ENCODE data around the gene AKAP13.

The AKAP13 gene

DNA sequence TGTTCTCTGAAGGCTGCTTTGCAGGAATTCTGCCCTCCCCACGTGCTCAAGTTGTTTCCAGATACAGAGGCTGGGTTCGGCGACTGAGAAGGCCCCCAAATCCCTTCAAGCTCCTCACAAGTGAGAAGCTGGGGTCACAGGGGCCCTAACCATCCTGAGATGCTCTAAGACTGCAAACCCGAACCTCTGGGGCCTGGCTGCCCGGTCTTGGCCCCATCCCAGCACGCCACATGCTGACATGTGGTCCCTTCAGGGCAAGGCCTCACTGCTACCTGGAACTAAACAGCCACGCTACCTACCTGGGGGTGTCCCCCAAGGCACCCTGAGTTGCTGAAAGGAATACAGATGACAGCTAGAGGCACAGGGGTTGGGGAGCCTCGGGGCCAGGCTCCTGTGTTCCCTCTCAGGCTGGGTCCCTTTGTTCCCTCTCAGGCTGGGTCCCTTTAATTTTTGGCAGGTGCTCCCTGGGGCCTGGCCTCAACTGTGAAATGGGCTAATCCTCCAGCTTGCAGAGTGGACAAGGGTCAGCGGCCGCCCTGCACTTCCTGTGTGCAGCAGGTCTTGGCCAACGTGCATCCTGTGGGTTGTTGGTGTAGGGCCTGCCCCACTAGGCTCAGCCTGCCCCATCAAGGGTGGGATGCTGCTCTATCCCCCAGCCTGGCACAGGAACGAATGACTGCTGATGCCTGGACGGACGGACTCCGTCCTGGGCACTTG, 381.8 kb downstream of the AKAP13 start:
- DNase-seq = no peak

DNA sequence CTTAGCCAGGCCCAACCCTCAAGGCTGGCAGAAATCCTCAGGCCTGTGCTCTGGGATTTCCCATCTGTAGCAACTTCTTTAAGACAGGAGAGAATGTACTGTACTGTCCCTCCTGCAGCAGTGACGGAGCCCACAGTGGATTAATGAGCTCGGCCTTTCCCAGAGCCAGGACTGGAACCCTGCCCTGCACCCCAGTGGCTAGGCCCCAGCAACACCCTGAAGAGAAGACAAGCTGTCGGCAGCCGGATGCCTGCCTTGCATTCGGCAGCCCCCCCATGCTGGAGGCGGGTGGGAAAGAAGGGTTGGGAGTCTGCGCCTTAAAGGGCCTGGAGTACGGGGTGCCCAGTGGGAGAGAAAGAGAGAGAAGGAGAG, 382.3 kb downstream of the AKAP13 start:
- DNase-seq = no peak

DNA sequence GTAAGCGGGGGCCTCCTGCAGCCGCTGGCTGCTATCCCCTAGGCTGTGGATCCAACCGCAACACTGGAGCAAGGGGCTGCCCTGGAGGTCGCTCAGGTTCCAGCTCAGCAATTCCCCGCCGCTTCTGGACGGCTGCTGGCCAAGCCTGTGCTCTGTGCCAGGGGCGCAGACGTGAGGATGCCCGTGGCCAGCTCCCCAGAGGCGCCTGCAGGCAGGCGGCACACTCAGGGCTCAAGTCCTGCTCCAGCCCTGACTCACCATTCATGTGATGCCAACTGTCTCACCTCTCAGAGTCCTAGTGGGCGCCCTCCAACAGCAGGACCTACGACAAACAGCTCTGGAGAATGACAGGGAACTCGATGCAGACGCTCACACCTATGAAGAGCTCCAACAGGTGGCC, 382.8 kb downstream of the AKAP13 start:
- no peak for DNase-seq

DNA sequence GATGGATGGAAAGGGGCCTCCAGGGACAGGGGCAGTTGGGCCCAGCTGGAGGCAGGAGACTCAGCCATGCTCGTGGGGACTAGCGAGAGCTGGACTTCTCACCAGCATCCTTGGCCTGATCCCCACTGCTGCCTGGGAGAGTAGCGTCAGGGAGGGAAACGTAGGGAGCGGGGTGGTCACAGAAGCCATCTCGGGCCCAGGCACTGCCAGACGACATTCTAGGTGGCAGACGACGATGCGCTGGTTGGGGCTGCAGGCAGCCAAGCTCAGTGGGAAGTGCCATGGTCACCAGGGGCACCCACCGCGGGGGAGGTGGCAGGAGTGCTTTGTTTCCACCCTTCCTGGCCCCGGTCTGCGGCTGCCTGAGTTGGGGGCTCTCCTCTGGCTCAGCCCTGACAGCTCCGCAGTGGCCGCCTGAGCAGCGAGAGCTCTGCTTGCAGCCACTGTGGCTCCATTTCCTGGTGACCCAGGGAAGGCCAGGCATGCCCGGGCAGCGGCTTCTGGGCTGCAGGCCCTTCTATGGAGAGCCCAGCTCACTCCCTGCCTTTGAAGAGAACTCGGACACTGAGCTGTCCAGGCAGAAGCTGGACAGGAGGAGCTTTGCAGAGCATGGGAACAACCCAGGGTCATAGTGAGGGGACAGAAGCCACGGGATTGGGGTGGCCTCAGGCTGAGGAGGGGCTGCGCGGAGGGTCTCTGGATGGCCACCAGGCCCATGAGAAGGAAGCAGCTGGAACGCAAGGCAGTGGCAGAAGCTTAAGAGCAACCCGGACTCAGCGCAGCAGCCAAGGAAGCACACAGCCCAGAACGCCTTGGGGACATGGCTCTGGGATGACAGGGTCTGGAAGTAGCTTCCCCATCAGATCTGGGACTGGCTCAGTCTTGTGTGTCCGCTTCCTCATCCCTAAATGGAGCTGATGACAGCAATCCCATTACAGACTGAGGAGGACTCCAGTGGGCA, 383.6 kb downstream of the AKAP13 start:
- DNase-seq = no peak

DNA sequence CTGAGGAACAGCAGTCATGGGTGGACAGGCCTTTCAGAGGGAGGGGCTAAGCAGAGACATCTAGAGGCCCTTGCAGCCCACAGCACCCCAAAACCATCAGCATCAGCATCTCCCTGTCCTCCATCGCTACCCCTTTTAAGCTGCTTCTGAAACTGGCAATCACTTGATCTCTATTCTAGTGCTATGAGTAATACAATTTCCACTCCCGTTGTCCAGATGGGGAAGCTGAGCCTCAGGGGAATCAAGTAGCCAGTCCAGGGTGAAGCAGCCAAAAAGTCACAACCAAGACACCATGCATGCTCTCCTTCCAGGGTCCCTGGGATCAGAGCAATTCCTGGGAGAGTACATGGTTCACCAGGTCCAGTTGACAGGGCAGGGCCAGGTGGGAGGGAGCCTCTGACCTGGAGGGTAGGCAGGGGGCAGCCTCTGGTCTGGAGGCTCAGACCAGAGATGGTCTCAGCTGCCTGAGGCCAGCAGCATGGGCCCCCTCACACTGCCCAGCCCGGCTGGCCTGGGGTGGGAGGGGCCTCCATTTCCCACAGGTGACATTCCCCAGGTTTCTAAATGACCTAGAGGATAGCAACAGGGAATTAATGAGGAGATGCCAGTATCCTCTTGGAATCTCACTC, 384.4 kb downstream of the AKAP13 start:
- no peak for DNase-seq

DNA sequence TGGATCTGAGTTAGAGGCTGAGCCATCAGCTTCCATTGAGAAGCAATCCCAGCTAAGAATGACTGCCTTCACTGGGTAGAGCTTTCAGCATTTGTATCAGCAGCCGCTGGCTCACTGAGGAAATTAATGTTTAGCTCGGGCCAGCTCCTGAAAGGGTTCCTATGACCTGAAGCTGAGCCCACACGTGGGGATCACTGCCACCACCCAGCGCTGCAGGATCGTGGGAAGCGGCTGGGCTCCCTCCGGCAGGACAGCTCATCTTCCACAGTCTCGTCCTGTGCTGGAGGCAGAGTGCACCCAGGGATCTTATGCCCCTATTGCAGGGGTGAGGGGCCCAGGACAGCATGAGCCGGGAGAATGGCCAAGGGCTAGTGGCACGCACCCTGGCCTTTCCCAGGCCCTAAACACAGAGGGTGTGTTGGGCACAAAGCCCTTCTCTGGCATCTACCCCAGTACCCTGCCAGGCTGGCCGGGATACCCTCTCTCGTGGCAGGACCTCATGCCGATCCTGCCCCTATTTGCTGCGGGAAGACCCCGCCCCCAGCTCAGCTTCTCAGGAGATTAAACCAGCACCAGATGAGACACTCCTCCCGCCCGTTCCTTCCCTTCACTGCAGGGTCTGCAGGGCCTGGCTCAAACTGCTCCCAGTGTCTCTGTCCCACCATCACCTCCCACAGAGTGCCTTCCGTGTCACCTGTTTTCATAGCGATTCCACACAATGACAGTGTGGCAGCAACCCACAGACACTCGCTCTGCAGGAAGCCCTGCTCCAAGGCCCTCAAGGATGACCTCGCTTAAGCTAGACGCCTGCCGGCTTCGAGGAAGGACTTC, 385.8 kb downstream of the AKAP13 start:
- DNase-seq = no peak

DNA sequence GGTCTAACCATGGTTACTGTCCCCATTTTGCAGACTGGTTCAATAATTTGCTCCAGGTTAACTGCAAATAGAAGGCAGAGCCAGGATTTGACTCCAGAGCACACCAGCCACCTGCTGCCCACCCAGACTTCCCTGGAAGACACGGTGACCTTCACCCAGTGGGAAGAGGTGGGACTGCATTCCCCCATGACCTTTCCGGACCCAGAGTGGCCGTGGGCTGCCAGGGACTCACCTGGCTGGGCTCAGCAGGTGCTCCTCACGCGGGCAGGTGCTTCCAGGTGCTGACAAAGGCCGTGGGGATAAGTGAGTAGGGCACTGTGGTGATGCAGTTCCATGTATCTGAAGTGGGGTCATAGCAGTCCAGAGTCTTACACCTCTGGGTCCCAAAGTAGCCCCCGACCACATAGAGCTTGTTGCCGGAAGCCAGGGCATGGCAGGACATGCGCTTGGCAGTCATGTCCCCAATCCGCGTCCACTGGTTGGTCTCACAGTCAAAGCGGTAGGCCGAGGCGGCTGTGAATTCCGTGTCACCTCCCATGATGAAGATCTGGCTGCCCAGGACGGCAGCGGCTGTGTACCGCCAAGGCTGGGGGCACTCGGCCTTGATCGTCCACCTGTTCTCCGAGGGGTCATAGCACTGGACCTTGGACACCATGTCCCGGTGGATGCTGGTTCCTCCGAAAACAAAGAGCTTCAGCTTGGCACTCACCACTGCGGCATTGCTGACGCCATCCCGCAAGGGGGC, 387.6 kb downstream of the AKAP13 start:
- no peak for DNase-seq

DNA sequence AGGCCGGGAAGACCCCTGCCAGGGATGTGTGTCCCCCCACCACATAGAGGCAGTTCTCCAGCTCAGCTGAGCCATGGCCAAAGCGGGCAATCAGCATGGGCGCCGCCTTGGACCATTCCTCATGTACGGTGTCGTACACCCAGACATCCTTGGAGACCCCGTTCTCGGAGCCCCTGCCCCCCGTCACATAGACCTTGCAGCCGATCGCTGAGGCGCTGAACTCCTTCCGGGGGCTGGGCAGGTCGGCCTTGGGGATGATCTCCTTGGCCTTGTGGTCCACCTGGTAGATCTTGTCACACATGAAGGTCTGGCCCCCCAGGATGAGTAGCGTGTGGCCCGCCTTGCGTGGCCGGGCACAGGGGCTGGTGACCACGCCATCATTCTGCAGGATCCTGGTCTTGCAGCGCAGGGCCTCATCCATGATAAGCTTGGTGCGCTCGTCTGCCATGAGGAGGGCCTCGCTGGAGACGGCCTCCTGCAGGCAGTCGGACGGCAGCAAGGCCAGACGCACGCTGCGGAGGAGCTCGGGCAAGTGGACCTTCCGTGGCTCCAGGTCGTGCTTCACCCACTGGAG, 388.3 kb downstream of the AKAP13 start:
- DNase-seq = no peak

DNA sequence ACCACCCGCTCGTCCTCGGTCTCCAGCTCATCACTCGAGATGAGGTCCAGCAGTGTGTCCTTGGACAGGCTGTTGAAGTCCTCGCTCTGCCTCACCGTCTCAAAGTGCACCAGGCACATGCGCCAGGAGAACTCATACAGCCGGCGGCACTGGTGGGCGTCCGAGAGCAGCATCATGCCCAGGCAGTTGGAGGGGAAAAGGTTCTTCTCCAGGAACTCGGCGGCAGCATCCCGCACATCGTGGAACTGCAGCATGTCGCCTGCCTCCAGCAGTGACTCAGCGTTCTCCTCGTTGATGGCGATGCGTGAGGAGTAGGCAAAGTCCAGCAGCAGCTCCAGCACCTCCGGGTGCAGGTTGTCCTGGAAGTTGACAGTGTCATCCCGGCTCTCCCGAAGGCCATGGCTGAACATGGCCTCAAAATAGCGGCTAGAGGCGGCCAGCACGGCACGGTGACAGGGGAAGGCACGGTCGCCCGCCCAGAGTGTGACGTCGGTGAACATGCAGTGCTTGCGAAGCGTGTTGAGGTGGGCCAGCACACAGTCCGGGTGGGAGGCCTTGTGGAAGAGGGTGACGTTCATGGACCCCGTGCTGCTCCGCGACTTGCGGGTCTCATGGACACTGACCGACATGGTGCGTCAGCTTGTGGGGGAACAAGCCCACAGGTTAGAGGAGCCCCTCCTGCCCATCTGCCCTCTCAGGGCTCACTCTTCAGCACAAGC, 388.9 kb downstream of the AKAP13 start:
- DNase-seq = no peak

DNA sequence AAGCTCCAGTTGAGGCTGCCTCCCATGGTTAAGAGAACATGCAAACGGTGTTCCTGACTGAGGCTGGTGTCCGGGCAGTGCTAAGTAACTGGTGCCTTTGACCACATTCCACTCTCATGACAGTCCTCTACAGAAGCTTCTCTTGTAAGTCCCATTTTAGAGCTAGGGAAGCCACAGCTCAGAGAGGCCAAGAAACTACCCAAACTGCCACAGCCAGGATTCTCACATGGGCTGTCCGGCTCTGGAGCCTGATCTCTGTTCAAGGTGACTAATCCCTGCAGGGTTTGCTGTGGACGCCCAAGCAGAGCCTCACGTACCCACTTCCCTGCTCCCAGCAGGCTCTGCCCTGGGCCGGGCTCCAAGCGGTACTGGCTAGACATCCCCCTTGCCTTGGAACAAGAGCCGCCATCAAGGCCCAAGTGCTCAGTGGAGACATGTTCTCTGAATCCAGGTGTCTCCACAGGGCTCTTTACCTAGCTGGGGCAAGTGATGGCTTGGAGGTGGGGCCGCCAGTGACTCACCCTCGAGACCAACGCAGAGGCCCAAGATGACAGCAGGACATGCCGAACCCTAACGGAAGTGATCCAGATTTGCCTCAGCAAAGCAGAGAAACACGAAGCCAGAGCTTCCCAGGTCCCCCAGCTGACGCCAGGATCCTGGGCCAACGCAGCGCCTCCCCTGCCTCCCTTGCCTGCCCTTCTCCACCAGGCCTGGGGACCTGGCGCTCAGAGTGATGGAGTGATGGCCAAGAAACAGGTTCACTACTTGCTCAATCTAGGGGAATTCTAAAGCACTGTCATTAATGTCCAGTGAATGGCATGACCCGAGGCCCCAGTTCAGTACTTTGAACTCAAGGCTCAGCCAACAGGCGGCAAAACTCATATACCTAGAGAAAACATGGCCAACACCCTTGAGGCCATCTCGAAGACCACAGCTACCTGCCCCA, 390.0 kb downstream of the AKAP13 start:
- DNase-seq = no peak

DNA sequence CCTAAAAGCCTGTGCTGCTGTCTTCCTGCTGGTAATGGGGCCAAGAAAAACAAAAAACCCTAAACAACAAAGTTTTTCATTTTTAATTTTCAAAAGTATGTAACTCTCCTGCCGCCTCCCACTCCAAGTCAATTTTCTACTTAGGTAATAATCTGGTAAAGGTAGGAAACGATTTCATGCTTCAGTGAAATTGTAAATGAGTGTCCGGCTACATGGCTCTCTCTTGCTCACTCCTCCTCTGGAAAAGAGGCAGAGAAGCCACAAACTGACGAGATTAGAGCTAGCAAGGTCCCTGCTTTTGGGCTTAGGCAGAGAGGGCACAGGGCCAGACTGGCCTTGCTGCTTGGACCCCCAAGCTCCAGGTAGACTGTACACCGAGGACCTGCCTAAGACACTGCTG, 390.9 kb downstream of the AKAP13 start:
- no peak for DNase-seq

DNA sequence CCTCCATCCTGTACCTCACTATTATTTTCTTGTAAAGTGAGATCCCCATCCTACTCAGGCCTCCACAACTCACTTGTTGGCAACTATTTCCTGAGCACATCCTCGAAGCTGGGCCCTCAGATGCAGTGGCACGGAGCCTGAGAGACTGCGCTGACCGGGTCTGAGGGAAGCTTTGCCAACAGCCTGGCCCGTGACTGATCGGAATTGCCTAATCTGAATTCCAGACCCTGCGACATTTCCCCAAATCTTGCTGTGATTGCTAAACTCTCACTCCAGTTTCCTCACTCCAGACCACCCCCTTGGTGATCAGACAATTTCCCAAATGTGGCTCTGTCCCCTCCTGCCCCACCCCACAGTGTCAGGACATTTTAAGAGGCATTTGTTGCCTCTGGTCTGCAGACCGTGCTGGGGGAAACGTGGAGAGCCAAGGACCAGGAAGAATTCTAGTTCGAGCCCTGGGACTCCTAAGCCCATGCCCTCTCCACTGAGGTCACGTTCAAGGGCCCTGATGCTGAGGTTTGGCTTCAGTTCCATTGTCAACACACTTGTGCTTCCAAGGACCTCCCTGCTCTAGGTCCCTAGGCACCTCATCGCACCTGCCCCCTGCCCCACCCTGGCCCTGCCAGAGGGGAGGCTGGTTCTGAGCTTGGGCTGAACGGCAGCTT, 391.5 kb downstream of the AKAP13 start:
- DNase-seq = no peak

DNA sequence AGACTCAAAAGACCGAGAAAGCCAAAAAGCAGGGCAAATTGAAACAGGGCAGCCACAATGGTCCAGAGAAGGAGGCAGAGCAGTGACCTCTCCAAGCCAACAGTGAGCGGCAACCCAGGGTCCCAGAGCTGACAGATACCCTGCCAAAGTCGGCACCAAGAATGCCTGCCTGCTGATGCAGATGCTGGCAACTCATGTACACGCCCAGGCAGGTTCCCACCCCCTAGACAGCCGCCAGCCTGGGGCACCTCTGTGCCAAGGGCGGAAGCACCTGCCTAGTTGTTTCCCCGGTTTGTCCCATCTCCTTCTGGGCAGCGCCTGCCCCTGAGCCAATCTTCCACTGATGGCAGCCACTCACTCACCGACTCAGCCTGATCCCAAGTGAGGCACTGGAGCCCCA, 392.3 kb downstream of the AKAP13 start:
- no peak for DNase-seq

DNA sequence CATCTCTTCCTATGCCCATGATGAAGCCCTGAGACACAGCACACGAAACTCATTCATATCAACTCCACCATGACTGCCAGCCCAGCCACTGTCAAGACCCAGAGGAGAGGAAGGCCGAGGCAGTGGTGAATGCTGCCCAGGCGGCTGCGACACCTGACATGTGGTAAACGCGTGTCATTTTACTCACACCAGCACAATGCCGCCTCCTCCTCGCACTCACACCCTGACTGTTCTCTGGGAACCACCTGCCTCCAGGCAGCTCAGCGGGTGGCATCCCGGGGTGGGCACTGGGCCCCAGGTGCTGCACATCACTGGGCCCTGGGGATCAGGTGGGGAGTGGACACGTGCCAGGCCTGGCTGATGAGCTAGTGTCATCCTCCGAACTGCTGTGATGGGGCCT, 392.8 kb downstream of the AKAP13 start:
- DNase-seq = no peak

DNA sequence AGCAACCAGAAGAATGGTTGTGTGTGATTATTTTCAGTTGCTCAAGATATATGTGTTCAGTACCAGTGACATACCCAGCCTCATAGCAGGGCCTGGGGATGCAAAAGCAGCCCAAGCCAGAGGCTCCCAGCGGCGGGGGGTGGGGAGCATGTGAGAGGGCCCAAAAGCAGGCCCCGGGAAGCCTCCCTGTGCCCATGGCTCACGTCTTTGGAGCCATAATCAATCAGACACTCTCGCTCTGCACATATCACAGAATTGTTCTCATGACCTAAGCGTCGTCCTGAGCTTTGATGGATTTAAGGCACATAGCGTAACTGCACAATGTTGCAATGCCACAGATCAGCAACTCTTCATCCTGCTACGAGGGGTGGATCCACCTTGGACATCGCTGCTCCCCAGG, 393.6 kb downstream of the AKAP13 start:
- no peak for DNase-seq

DNA sequence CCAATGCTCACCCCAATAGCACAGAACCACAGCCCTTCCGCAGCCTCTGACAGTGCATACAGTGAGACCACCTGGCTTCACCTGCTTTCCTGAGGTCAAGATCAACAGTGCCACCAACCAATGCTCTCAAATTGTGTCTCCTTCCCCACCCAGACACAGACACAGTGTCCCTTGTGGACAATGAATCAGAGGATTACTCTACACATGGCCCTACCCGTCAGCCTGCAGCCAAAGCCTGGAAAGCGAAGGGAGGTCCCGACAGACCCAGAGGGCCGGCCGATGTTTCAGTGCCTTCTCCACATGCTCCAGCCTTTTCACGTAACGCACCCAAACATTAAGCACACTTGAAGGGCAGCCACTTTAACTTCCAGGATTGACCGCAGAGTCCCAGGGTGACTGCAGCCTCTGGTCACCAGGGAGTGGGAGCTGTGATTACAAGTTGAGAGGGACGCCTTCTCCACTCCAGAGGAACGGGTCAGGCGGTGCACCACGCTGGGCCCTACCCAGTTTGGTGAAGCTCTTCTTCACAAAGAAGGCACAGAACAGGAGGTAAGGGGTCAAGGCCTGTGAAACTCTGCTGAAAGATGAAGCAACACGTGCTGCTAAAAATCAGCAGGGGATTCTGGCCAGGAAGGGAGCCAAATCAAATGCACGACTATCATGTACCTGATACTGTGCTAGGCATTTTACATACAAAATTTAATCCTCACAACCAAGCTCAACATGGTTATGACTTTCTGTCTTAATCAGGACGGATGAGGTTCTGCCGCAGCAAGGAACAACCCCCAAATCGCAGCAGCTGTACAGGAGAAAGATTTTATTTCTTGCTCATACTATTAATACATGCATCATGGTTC, 397.1 kb downstream of the AKAP13 start:
- no peak for DNase-seq

DNA sequence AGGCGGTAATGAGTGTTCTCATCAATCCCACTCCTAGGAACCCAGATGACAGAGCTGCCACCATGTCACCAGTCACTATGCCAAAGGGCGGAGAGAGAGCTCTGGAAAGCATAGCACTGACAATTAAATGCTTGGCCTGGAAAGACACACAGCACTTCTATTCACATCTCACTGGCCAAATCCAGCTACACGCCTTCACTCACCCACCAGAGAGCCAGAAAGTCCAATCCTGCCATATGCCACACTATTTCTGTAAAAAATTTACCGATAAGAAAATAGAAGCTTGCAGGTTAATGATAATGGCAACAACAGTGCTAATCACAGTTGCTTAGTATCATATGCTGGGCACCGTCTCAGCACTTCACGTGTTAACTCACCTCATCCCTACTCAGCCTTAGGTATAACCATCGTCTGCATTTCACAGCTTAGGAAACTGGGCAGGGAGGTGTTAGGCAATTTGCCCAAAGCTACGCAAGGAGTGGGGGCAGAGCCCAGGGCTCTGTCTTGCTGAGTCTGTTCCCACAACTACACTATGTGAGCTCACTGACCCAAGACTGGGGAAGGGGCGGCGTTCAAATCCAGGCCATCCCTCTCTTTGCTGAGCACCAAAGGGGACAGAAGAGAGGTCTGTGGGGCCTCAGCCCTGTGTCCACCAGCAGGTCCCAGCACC, 397.8 kb downstream of the AKAP13 start:
- no peak for DNase-seq

DNA sequence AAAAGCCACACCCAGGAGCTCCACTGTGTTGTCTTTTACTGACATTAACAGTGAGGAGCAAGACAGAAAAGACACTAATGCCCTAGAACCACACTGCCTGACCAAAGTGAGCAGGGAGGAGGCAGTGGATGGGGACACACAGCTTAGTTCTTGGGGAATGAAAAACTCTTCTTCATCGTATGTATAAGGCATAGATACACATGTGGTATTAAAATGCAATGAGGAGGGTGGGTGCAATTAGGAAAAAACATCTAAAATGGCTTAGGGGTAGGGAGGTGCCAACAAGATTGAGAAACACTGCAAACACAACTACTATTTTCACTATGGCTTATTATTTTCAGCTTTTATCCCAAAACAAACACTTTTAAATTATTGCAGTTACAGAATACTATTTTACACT, 398.8 kb downstream of the AKAP13 start:
- DNase-seq = no peak
